ENCODE measurements around the gene PDK2. TPM values are rescaled to one million over a fixed set of nuclear protein-coding genes. Genes with fewer than 3 reads are reported as not detected.

The PDK2 gene
- total and polyA plus RNA-seq, 2 experiments from 2014 or later: 12.0 to 15.9 TPM

DNA sequence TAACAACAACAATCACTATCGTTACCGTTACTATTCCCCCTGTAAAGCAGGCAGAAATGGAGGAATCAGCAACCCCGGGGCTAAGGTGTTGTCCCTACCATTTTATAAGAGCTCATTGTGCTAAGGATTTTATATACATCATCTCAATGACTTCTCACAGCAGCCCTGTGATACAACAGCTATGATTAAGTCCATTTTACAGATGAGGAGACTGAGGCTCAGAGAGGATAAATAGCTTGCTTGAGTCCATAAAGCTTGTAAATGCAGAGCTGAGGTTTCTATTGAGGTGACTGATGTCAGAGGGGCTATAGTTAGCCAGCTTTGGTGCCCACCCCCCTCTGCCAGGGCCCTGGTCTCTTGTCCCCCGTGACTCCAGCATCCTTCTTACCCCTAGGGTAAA is 16.7 kb upstream of the PDK2 start:
- Histone ChIP-seq H3K27me3 (ENCODE audit: insufficient read depth) (no peaks in the 10 kb centered on the region), H3K79me2 (replicated peaks; ENCODE audit: insufficient read depth) (no peaks in the 10 kb centered on the region), H3K9me2 (ENCODE audit: insufficient read depth) (no peaks in the 10 kb centered on the region), H3K36me3 (ENCODE audit: insufficient read depth) (no peaks in the 10 kb centered on the region), H3K4me2 (no peak overlapping the region), H4K20me1 (replicated peaks; ENCODE audit: insufficient read depth) (no peaks in the 10 kb centered on the region; the same call in 1 of the 2 replicates), H3K4me1 (ENCODE audit: insufficient read depth) (no peaks in the 10 kb centered on the region; the same call in 1 of the 2 replicates), H3K4me3 (no peak overlapping the region), H2AFZ (no peak overlapping the region), H3F3A (replicated peaks; ENCODE audit: low read depth) (no peaks in the 10 kb centered on the region), H3K27ac (ENCODE audit: low read depth) (no peak overlapping the region)
- Mint-ChIP-seq H3K4me3 (no peak overlapping the region), H3K4me1 (peaks cover 11% of the 10 kb centered on the region; the same call in 2 of the 3 replicates), H3K9me3 (no peaks in the 10 kb centered on the region; the same call in 2 of the 3 replicates), H3K27ac (no peak overlapping the region), H3K36me3 (ENCODE audit: low read depth) (peaks cover 22% of the 10 kb centered on the region), H3K27me3 (ENCODE audit: insufficient read depth, low read depth, poor library complexity) (no peaks in the 10 kb centered on the region)
- DNase-seq (ENCODE audit: low spot score): no peak
- TF ChIP-seq ZNF114 (CRISPR knock-in tag; IDR thresholded peaks at IDR 0.05): no peak
- no peak for TF ChIP-seq ZNF331 (CRISPR knock-in tag; IDR thresholded peaks at IDR 0.05; ENCODE audit: low read depth)
- no peak for TF ChIP-seq POLR2AphosphoS5 (IDR thresholded peaks at IDR 0.05; ENCODE audit: low read depth)
- TF ChIP-seq, protein P1, sequence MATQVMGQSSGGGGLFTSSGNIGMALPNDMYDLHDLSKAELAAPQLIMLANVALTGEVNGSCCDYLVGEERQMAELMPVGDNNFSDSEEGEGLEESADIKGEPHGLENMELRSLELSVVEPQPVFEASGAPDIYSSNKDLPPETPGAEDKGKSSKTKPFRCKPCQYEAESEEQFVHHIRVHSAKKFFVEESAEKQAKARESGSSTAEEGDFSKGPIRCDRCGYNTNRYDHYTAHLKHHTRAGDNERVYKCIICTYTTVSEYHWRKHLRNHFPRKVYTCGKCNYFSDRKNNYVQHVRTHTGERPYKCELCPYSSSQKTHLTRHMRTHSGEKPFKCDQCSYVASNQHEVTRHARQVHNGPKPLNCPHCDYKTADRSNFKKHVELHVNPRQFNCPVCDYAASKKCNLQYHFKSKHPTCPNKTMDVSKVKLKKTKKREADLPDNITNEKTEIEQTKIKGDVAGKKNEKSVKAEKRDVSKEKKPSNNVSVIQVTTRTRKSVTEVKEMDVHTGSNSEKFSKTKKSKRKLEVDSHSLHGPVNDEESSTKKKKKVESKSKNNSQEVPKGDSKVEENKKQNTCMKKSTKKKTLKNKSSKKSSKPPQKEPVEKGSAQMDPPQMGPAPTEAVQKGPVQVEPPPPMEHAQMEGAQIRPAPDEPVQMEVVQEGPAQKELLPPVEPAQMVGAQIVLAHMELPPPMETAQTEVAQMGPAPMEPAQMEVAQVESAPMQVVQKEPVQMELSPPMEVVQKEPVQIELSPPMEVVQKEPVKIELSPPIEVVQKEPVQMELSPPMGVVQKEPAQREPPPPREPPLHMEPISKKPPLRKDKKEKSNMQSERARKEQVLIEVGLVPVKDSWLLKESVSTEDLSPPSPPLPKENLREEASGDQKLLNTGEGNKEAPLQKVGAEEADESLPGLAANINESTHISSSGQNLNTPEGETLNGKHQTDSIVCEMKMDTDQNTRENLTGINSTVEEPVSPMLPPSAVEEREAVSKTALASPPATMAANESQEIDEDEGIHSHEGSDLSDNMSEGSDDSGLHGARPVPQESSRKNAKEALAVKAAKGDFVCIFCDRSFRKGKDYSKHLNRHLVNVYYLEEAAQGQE (IDR thresholded peaks at IDR 0.05; ENCODE audit: unreplicated experiment): no peak
- no peak for TF ChIP-seq EZH2 (IDR thresholded peaks at IDR 0.05; ENCODE audit: low read depth, unreplicated experiment)
- no peak for TF ChIP-seq JUNB (IDR thresholded peaks at IDR 0.05; ENCODE audit: unreplicated experiment)
- no peak for TF ChIP-seq CREB1 (CRISPR knock-in tag; IDR thresholded peaks at IDR 0.05; ENCODE audit: low read depth)
- TF ChIP-seq ZNF462 (CRISPR knock-in tag; IDR thresholded peaks at IDR 0.05): no peak
- no peak for TF ChIP-seq ETS1 (IDR thresholded peaks at IDR 0.05)
- ATAC-seq: no peak
